ENCODE results near the gene ZNF679. TPM values are rescaled to one million over a fixed set of nuclear protein-coding genes. Genes with fewer than 3 reads are reported as not detected.
"Not testable (repeated sequence)": the region's sequence is repeated elsewhere in the genome, so short reads cannot be mapped to it uniquely, and the experiment has no call there.

Gene ZNF679
- not detected for total RNA-seq (ENCODE audit: insufficient read depth, low replicate concordance)

DNA sequence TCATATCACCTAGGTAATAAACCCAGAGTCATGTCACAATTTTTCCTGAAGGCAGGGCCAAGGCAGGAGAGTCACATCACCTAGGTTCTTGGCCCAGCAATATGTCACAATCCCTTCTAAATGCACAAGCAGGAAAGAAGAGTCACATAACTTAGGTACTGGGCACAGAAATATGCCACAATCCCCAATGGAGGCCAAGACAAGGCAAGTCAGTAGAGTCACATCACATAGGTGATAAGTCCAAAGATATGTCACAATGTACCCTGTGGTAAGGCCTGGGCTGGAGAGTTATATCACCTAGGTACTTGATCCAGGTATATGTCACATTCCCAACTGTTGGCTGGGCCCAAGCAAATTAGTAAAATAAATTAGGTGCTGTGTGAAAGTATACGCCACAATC, at the start of gene ZNF679:
Gene ZNF679, plus strand, starts transcription at position 301 of the 400 bp plus-strand sequence. CDS start 20,644 bp downstream, outside the sequence.
- not testable (repeated sequence) for DNase-seq (ENCODE audit: low spot score)

DNA sequence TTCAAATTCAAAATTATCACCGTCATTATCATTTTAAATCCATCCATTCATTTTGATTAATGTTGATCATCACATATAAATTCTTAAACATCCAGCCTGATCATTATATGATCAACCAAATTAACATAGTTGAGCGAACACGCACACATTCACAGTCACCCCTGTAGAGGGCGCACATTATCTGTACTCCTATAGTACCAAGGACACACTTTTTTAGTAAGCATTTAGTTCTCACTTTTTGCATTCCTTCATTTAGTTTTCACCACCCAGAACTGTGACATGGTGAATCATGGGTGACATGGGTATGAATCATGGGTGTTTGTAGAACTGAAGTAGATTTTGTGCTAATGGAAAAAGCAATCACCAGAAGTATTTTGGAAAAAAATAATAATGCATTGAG, 47.3 kb upstream of the ZNF679 start:
- no peak for DNase-seq (ENCODE audit: low spot score)

DNA sequence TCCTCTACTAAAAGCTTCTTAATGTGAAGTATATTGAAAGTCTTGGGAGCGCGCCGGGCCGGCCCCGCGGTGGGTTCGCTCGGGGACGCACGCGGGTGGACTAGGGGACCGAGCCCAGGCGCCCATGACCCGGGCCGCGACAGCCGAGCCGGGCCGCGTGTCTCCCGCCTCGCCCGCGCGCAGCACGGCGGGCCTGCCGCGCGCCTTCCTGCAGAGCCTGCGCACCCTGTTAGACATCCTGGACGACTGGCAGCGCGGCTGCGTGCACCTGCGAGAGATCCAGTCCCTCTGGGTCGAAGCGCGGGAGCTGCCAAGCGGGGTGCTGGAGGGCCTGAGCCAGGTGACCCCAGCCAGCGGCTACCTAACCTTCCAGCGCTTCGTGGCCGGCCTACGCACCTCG, 46.7 kb upstream of the ZNF679 start:
- no peak for DNase-seq (ENCODE audit: low spot score)

DNA sequence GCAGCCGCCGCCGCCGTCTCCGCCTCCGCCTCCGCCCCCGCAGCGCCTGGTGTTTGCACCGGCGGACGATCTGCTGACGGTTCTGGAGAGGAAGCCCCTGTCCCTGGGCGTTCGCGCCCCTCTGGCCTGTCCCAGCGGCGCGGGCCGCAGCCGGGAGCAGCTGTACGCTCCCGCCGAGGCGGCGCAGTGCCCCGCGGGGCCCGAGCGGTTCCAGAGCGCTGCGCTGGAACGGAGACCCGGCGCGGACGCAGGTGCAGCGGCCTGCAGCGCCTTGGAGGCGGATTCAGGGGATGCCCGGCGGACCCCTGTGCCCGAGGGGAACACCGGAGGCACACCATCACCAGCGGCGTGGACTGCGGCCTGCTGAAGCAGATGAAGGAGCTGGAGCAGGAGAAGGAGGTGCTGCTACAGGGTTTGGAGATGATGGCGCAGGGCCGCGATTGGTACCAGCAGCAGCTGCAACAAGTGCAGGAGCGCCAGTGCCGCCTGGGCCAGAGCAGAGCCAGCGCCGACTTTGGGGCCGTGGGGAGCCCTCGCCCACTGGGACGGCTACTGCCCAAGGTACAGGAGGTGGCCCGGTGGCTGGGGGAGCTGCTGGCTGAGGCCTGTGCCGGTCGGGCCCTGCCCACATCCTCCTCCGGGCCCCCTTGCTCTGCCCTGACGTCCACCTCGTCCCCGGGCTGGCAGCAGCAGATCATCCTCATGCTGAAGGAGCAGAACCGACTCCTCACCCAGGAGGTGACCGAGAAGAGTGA, 46.1 kb upstream of the ZNF679 start:
- DNase-seq (ENCODE audit: low spot score) = no peak

DNA sequence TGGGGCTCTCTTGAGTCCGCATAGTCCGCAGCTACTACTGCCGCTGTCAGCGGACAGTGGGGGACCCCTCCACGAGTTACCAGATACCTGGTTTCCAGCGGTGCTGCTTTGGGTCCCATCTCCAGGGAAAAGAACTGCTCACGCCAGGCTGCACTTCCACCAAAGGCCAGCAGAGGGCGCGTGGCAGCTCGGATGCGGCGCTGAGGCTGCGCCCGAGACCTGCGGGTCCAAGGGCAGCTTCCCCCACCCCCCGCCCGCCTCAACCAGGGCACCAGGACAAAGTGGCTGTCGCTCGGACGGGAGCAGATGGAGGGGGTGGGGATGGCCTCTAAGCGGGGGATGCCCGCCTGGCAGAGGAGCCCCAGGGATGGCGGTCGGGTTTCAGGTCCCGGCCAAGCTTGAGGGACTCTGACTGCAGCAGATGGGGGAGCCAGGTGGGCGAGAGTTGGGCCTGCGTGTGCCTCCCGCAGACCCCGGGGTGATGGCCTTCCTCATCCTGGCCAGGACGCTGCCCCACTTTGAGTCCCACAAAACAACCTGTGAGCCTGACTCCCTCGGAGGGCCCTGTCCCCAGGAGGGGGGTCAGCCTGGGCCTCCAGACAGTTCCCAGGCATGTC, 45.0 kb upstream of the ZNF679 start:
- no peak for DNase-seq (ENCODE audit: low spot score)

DNA sequence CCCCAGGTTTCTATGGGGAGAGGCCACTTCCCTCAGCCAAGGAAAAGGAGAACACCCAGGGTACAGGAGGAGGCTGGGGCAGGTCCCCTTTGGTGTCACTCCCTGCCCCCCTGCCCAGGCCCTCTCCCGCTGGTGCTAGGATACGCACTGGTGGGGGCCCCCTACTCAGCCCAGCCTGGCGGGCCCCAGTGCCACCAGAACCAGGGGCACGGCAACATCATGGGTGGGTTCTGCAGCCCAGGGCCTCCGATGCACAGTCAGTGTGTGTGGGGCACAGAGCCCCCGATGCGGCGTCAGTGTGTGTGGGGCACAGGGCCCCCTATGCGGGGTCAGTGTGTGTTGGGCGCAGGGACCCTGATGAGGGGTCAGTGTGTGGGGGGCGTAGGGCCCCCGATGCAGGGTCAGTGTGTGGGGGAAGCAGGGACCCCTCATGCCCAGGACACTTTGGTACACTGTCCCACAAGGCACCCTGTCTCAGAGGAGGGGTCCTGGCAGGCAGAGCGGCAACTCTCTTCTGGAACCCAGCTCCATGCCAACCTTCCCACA, 44.4 kb upstream of the ZNF679 start:
- DNase-seq (ENCODE audit: low spot score) = no peak

DNA sequence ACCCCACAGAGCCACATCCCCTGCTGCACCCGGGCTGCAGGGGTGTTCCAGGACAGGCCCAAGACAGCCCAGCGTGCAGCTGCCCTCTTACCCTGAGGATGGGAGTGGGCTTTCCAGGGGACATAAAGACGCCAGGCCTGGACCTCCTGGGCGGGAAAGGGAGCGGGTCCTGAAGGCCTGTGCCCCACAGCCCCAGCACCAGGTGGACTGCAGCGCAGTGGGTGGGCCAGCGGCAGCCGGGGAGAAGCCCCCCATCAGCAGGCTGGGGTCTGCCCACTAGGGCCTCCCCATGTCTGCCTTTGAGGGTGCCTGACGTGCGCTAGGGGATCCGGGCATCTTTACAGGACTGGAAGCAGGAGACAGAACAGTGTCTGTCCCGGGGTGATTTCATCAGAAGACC, 43.9 kb upstream of the ZNF679 start:
- no peak for DNase-seq (ENCODE audit: low spot score)

DNA sequence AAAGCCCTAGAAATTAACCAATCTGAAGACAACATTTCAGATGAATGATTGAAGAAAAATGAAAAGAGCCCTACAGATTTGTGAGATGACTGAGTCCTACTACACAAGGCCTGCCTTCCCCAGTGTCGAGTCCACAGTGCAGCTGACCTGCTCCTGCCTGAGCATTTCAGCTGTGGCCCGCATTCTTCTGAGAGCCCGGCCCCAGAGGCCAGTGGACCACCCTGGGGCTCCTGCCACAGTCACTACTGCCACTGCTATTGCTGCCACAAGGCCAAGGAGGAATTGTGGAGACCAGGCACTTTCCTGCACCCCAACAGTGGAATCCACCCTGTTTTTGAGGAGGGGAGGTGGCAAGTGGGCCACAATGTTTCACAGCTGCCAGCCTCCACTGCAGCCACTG, 40.9 kb upstream of the ZNF679 start:
- no peak for DNase-seq (ENCODE audit: low spot score)

DNA sequence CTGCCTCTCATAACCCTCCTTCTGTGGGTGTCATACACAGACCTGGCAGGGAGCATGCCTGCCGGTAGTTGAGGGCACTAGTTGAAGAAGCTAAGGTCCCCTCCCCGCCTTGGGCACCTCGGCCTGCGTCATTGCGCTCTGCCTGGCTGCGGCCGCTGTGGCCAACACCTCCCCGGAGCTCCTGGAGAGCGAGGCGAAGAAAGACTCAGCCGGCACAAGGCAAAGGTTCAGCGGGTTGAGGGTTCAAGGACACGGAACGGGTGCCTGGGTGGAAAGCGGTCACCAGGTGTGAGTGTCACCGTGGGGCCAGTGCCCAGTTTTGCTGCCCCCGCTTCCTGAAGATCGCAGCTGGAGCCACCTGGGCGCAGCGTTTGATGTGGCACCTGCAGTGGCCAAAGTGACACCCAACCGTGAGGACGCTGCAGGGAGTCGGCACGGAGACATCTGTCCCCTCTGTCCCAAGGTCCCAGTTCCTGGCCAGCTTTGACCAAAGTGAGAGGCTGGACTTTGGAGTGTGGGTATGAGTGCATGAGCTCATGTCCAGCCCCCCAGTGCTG, 36.0 kb upstream of the ZNF679 start:
- no peak for DNase-seq (ENCODE audit: low spot score)

DNA sequence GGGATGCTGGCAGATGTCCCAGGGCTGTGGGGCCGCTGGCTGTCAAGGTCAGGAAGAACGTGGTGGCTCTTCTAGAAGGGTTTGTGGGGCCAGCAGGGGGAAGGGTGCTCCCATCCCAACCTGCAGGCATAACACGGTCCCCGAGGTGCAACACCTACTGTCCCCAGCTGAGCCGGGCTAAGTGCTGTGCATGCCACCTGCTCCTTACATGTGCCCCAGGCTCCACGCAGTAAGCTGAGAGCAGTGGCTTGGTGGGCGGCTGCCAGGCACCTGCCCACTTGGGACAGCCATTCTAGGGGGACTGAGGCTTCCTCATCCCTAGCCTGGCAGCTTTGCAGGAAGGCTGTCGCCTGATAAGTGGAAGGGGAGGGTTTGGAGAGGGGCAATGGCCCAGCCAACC, 35.5 kb upstream of the ZNF679 start:
- DNase-seq (ENCODE audit: low spot score) = no peak

DNA sequence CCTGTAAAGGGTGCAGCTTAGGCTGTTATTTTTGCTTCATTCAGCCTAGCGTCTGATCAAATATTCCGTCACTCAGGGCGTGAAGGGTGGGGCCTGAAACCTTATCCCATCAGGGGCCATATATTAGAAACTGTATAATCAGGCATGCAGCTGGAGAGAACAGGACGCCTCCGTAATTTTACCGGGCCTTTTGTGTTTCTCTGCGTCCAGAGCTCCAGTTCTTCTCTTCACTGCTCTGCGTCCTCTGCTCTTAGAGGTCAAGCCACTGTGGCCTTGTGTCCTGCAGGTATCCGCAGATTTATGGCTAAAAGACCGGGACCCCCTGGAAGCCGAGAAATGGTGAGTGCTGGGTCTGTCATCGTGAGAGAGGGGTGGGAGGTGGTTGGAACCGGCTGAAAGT, 21.4 kb upstream of the ZNF679 start, which contains the start of gene ZNF735:
Gene ZNF735, plus strand, starts transcription at position 301 of the 400 bp plus-strand sequence. Its CDS starts 0 bp downstream, at position 301.
- DNase-seq (ENCODE audit: low spot score) = no peak

DNA sequence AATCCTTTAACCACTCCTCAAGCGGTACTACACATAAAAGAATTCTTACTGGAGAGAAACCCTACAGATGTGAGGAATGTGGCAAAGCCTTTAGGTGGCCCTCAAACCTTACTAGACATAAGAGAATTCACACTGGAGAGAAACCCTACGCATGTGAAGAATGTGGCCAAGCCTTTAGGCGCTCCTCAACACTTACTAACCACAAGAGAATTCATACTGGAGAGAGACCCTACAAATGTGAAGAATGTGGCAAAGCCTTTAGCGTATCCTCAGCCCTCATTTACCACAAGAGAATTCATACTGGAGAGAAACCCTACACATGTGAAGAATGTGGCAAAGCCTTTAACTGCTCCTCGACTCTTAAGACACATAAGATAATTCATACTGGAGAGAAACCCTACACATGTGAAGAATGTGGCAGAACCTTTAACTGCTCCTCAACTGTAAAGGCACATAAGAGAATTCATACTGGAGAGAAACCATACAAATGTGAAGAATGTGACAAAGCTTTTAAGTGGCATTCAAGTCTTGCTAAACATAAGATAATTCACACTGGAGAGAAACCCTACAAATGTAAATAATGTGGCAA, 8.5 kb upstream of the ZNF679 start:
- DNase-seq (ENCODE audit: low spot score) = not testable (repeated sequence)

DNA sequence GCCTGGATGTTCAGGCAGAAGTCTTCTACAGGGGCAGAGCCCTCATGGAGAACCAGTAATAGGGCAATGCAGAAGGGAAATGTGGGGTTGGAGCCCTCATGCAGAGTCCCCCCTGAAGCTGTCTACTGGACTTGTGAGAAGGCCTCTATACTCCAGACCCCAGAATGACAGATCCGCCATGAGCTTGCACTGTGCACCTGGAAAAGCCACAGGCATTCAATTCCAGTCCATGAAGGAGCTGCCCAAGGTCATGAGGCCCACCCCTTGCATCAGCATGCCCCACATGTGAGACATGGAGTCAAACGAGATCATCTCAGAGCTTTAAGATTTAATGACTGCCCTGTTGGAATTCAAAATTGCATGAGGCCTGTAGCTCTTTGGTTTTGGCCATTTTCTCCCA, 4.9 kb upstream of the ZNF679 start:
- no peak for DNase-seq (ENCODE audit: low spot score)

DNA sequence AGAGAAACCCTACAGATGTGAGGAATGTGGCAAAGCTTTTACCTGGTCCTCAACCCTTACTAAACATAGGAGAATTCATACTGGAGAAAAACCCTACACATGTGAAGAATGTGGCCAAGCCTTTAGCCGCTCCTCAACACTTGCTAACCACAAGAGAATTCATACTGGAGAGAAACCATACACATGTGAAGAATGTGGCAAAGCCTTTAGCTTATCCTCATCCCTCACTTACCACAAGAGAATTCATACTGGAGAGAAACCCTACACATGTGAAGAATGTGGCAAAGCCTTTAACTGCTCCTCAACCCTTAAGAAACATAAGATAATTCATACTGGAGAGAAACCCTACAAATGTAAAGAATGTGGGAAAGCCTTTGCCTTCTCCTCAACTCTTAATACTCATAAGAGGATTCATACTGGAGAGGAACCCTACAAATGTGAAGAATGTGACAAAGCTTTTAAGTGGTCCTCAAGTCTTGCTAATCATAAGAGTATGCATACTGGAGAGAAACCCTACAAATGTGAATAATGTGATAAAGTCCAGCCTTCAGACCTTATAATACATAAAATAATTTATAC, 38.2 kb downstream of the ZNF679 start:
- no peak for DNase-seq (ENCODE audit: low spot score)

DNA sequence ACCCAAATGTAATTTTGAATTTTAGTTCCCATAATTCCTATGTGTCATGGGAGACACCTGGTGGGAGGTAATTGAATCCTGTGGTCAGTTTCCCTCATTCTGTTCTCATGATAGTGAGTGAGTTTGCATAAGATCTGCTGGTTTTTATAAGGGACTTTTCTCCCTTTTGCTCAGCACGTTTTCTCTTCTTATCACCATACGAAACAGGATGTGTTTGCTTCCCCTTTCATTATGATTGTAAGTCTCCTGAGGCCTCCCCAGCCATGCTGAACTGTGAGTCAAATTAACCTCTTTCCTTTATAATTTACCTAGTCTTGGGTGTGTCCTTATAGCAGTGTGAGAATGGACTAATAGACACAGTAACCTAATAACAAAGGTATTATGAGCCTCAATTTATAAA, 49.4 kb downstream of the ZNF679 start:
- no peak for DNase-seq (ENCODE audit: low spot score)

DNA sequence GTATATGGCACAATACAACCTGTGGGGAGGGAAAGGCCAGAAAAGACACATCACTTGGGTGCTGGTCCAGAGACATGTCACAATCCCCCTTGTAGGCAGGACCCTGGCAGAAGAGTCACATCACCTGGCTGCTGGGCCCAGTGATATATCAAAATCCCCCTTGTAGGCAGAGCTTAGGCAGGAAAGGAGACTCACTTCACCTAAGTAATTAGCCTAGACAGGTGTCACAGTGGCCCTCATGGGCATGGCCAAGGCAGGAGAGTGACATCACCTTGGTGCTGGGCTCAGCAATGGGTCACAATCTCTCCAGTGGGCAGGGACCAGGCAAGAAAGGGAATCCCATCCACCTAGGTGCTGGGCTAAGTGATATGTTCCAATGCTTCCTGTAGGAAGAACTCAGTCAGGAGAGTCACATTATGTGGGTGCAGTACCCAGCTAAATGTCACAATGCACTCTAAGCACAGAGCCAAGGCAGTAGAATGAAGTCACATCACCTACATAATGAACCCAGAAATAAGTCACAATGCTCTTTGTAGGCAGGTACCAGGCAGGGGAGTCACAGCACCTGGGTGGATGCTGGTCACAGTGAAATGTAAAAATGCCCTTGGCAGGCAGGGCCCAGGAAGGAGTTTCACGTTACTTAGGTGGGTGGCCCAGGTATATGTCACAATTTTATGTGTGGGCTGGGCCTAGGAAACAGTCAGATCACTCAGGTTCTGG, 66.6 kb downstream of the ZNF679 start:
- DNase-seq (ENCODE audit: low spot score) = no peak

DNA sequence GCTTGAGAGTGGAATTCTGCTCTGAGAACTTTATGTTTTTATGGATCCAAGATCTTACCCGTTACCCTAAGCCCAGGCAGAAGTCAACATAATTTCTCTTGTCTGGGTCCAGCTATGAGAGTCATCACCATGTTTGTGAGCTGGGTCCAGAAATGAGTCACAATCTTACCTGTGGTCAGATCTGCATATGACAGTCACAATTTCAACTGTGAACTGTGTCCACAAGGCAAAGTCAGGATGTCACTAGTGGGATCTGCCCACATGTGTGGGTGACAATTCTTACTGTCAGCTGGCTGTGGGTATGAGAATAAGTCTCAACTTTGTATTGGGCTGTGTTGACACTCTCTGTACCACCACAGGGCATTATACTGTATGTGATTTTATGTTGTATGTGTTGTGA, 69.1 kb downstream of the ZNF679 start:
- not testable (repeated sequence) for DNase-seq (ENCODE audit: low spot score)

DNA sequence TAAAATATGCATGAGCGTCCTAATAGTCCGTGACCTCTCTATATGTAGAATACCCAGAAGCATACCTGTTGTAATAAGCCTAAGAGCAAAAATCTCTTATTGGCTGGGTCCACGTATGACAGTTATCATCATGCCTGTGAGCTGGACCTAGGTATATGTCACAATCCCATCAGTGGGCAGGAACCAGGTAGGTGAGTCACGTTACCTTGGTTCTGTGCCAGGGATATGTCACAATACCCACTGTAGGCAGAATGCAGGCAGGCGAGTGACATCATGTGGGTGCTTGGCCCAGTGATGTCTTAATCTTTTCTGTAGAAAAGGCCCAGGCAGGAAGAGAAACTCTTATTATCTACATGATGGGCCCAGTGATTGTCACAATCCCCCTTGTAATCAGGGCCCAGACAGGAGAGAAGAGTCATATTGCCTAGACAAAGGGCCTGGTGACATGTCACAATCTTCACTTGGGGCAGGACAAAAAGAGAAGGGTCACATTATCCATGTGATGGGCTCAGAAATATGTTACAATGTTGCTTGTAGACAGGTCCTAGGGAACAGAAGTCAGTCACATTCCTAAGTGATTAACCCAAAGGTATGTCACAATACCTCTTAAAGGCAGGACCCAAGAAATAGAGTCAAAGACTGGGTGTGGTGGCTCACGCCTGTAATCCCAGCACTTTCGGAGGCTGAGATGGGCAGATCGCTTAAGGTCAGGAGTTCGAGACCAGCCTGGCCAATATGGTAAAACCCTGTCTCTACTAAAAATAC, 72.5 kb downstream of the ZNF679 start:
- DNase-seq (ENCODE audit: low spot score) = no peak

DNA sequence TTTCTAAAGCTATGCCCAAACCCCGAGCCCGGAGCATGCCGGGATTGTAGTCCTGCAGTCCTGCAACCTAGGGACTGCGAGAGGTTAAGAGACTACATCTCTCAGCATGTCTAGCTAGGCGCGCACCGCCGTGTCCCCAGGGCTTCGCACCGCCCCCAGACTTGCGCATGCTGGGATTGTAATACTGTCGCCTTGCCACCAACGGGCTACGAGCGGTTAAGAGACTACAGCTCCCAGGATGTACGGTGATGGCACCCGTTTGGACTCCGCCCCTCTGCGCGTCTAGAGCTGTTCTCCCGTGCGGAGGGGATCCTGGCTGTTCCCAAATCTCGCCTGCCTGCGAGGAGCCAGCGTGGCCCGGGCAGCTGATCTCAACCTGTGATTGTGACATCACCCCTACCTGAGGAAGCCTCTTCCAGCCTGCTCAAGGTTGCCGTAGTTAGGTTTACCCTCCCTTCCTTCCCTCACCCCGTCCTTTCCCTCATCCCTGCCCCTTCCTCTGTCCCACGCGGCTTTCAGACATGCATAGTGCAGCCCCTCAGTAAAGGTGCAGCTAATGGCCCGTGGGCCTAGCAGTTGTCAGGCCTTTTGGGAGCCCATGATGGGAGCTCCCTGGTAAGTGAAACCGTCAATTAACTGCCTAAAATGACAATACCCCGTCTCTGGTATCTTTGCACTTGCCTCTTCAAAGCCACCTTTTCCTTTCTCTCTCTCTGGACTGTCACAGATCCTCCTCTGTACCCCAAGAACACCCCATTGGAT, 79.2 kb downstream of the ZNF679 start:
- peak; percentile 96 for DNase-seq (ENCODE audit: low spot score)

DNA sequence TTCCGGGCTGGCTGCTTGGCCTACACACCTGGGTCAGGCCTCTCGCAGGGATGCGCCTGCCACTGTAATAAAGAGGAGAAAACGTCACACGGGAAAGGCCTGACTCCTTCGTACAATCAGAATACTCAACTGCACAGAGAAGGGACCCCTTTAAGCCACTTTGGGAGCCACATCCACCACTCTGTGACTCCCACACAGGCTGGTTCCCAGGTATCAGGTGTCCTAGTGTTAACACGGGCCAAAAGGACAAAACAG, 79.7 kb downstream of the ZNF679 start:
- DNase-seq (ENCODE audit: low spot score) = no peak

Data from umbilical cord (tissue), 2 donors.